ENCODE data around the gene CPNE1.

- TF ChIP-seq CTCF (IDR thresholded peaks at IDR 0.05) (no peak), ZFX (IDR thresholded peaks at IDR 0.05; ENCODE audit: borderline replicate concordance) (no peak)
These were observed 81.8 kb downstream of the CPNE1 start for GRCh38 chr20:35582741-35583404.
